SU-DHL-6 (cell line): ENCODE data around the gene OCEL1.

Experiments used
- EZH2phosphoT487 ChIP-seq: fragments of 200-600 bp; sonication (generic), shearing (Covaris generic); conservative IDR thresholded peaks from 2 replicates; pipeline ENCODE4 v1.6.1; 2018; ENCODE audit warnings: mild to moderate bottlenecking, antibody characterized with exemption, low read length, moderate library complexity, mixed read lengths
- TF ChIP-seq, protein P1 (sequence below): fragments of 200-600 bp; sonication (generic); IDR thresholded peaks from one replicate; pipeline ENCODE4 v1.5.1; 2017; ENCODE audit warnings: antibody characterized with exemption, mild to moderate bottlenecking, low read length, moderate library complexity; ENCODE audit not compliant: insufficient read depth, poor library complexity, severe bottlenecking

- TF ChIP-seq, protein P1, sequence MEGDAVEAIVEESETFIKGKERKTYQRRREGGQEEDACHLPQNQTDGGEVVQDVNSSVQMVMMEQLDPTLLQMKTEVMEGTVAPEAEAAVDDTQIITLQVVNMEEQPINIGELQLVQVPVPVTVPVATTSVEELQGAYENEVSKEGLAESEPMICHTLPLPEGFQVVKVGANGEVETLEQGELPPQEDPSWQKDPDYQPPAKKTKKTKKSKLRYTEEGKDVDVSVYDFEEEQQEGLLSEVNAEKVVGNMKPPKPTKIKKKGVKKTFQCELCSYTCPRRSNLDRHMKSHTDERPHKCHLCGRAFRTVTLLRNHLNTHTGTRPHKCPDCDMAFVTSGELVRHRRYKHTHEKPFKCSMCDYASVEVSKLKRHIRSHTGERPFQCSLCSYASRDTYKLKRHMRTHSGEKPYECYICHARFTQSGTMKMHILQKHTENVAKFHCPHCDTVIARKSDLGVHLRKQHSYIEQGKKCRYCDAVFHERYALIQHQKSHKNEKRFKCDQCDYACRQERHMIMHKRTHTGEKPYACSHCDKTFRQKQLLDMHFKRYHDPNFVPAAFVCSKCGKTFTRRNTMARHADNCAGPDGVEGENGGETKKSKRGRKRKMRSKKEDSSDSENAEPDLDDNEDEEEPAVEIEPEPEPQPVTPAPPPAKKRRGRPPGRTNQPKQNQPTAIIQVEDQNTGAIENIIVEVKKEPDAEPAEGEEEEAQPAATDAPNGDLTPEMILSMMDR: no peak
- TF ChIP-seq EZH2phosphoT487: no peak
Observed at GRCh38 chr19:17266975-17267788, 41.2 kb downstream of the OCEL1 start, which contains the start of gene BABAM1.
